Measurements from ENCODE around the gene ANGPTL8.
A peak's percentile ranks its signal among the peaks of the same experiment; 100 is the strongest.

The ANGPTL8 gene, protein sequence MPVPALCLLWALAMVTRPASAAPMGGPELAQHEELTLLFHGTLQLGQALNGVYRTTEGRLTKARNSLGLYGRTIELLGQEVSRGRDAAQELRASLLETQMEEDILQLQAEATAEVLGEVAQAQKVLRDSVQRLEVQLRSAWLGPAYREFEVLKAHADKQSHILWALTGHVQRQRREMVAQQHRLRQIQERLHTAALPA

GRCh38 chr19:11239377-11240000 is at the start of gene ANGPTL8:
TSS of gene ANGPTL8 (plus strand) at chr19:11239619. CDS start at chr19:11239638, 19 bp downstream.
- Histone ChIP-seq H3K4me3 (ENCODE audit: low read depth in 1 of 5, low read length in 5 of 5) (peak within 1 kb of the TSS in 1 of 5 donors; percentile 19), H3K27me3 (ENCODE audit: control insufficient read depth in 5 of 5, insufficient read depth in 4 of 5, low read length in 5 of 5) (no peaks in the 10 kb centered on the region), H3K4me1 (ENCODE audit: control insufficient read depth in 5 of 5, insufficient read depth in 5 of 5, low read length in 5 of 5) (peaks cover 2 to 77% (median 49%) of the 10 kb centered on the region in 5 donors), H3K36me3 (ENCODE audit: control insufficient read depth in 5 of 5, insufficient read depth in 5 of 5, low read length in 5 of 5) (peaks cover 0 to 69% (median 68%) of the 10 kb centered on the region in 5 donors), H3K9ac (ENCODE audit: low read length in 5 of 5) (no peak within 1 kb of the TSS), H3K9me3 (ENCODE audit: control insufficient read depth in 5 of 5, low read length in 5 of 5) (peaks cover 0 to 11% (median 4%) of the 10 kb centered on the region in 5 donors), H3K27ac (ENCODE audit: low read depth, low read length) (peak within 1 kb of the TSS; percentile 67)

DNA sequence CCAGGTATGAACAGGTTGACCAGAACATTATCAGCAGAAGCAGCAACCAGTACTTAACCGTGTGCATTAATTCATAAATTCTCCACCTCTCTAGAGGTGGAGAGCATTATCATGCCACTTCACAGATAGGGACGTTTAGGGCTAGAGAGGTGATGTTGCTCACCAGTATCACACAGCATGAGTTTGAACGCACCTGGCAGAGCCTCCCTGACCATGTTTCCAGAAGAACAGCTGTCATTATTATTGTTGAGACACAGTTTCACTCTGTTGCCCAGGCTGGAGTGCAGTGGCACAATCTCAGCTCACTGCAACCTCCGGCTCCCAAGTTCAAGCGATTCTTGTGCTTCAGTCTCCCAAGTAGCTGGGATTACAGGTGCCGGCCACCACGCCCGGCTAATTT is 48.9 kb upstream of the ANGPTL8 start:
- H3K4me1 ChIP-seq (ENCODE audit: control insufficient read depth in 5 of 5, insufficient read depth in 5 of 5, low read length in 5 of 5), result peaks cover 7 to 64% (median 55%) of the 10 kb centered on the region in 5 donors
- H3K27me3 ChIP-seq (ENCODE audit: control insufficient read depth in 5 of 5, insufficient read depth in 4 of 5, low read length in 5 of 5), result no peaks in the 10 kb centered on the region
- peak overlapping the region; percentile 81 for H3K27ac ChIP-seq (ENCODE audit: low read depth, low read length)
- H3K36me3 ChIP-seq (ENCODE audit: control insufficient read depth in 5 of 5, insufficient read depth in 5 of 5, low read length in 5 of 5), result peaks cover 0 to 60% (median 42%) of the 10 kb centered on the region in 5 donors
- H3K9me3 ChIP-seq (ENCODE audit: control insufficient read depth in 5 of 5, low read length in 5 of 5), result no peaks in the 10 kb centered on the region
- H3K9ac ChIP-seq (ENCODE audit: low read length in 5 of 5), result no peak overlapping the region
- no peak overlapping the region for H3K4me3 ChIP-seq (ENCODE audit: low read depth in 1 of 5, low read length in 5 of 5)

- no peak overlapping the region for H3K9ac ChIP-seq (ENCODE audit: low read length in 5 of 5)
- H3K27me3 ChIP-seq (ENCODE audit: control insufficient read depth in 5 of 5, insufficient read depth in 4 of 5, low read length in 5 of 5), result no peaks in the 10 kb centered on the region
- H3K4me3 ChIP-seq (ENCODE audit: low read depth in 1 of 5, low read length in 5 of 5), result peak overlapping the region in 1 of 5 donors; percentile 30
- H3K9me3 ChIP-seq (ENCODE audit: control insufficient read depth in 5 of 5, low read length in 5 of 5), result no peaks in the 10 kb centered on the region
- peaks cover 0 to 54% (median 38%) of the 10 kb centered on the region in 5 donors for H3K36me3 ChIP-seq (ENCODE audit: control insufficient read depth in 5 of 5, insufficient read depth in 5 of 5, low read length in 5 of 5)
- peak overlapping the region; percentile 81 for H3K27ac ChIP-seq (ENCODE audit: low read depth, low read length)
- H3K4me1 ChIP-seq (ENCODE audit: control insufficient read depth in 5 of 5, insufficient read depth in 5 of 5, low read length in 5 of 5), result peaks cover 8 to 71% (median 61%) of the 10 kb centered on the region in 5 donors
Measured at GRCh38 chr19:11191273-11191755, 48.1 kb upstream of the ANGPTL8 start.

- peaks cover 8 to 75% (median 67%) of the 10 kb centered on the region in 5 donors for H3K4me1 ChIP-seq (ENCODE audit: control insufficient read depth in 5 of 5, insufficient read depth in 5 of 5, low read length in 5 of 5)
- peaks cover 0 to 50% (median 37%) of the 10 kb centered on the region in 5 donors for H3K36me3 ChIP-seq (ENCODE audit: control insufficient read depth in 5 of 5, insufficient read depth in 5 of 5, low read length in 5 of 5)
- no peak overlapping the region for H3K9ac ChIP-seq (ENCODE audit: low read length in 5 of 5)
- no peaks in the 10 kb centered on the region for H3K27me3 ChIP-seq (ENCODE audit: control insufficient read depth in 5 of 5, insufficient read depth in 4 of 5, low read length in 5 of 5)
- H3K27ac ChIP-seq (ENCODE audit: low read depth, low read length), result peak overlapping the region; percentile 81
- H3K9me3 ChIP-seq (ENCODE audit: control insufficient read depth in 5 of 5, low read length in 5 of 5), result no peaks in the 10 kb centered on the region
- peak overlapping the region in 1 of 5 donors; percentile 30 for H3K4me3 ChIP-seq (ENCODE audit: low read depth in 1 of 5, low read length in 5 of 5)
Measured at GRCh38 chr19:11191934-11192333, 47.5 kb upstream of the ANGPTL8 start.

GRCh38 chr19:11192957-11193939 is 46.2 kb upstream of the ANGPTL8 start:
- H3K4me1 ChIP-seq (ENCODE audit: control insufficient read depth in 5 of 5, insufficient read depth in 5 of 5, low read length in 5 of 5), result peaks cover 8 to 80% (median 76%) of the 10 kb centered on the region in 5 donors
- no peaks in the 10 kb centered on the region for H3K9me3 ChIP-seq (ENCODE audit: control insufficient read depth in 5 of 5, low read length in 5 of 5)
- H3K27me3 ChIP-seq (ENCODE audit: control insufficient read depth in 5 of 5, insufficient read depth in 4 of 5, low read length in 5 of 5), result no peaks in the 10 kb centered on the region
- peak overlapping the region in 1 of 5 donors; percentile 71 for H3K9ac ChIP-seq (ENCODE audit: low read length in 5 of 5)
- H3K27ac ChIP-seq (ENCODE audit: low read depth, low read length), result peak overlapping the region; percentile 81
- no peak overlapping the region for H3K4me3 ChIP-seq (ENCODE audit: low read depth in 1 of 5, low read length in 5 of 5)
- H3K36me3 ChIP-seq (ENCODE audit: control insufficient read depth in 5 of 5, insufficient read depth in 5 of 5, low read length in 5 of 5), result peaks cover 0 to 43% (median 30%) of the 10 kb centered on the region in 5 donors

- H3K4me3 ChIP-seq (ENCODE audit: low read depth in 1 of 5, low read length in 5 of 5), result peak overlapping the region in 1 of 5 donors; percentile 49
- H3K27me3 ChIP-seq (ENCODE audit: control insufficient read depth in 5 of 5, insufficient read depth in 4 of 5, low read length in 5 of 5), result no peaks in the 10 kb centered on the region
- peak overlapping the region in 1 of 5 donors; percentile 71 for H3K9ac ChIP-seq (ENCODE audit: low read length in 5 of 5)
- H3K36me3 ChIP-seq (ENCODE audit: control insufficient read depth in 5 of 5, insufficient read depth in 5 of 5, low read length in 5 of 5), result peaks cover 0 to 40% (median 31%) of the 10 kb centered on the region in 5 donors
- no peaks in the 10 kb centered on the region for H3K9me3 ChIP-seq (ENCODE audit: control insufficient read depth in 5 of 5, low read length in 5 of 5)
- H3K27ac ChIP-seq (ENCODE audit: low read depth, low read length), result peak overlapping the region; percentile 62
- H3K4me1 ChIP-seq (ENCODE audit: control insufficient read depth in 5 of 5, insufficient read depth in 5 of 5, low read length in 5 of 5), result peaks cover 8 to 86% (median 79%) of the 10 kb centered on the region in 5 donors
Measured at GRCh38 chr19:11194173-11194572, 45.2 kb upstream of the ANGPTL8 start.

- Histone ChIP-seq H3K9ac (ENCODE audit: low read length in 5 of 5) (peak overlapping the region in 4 of 5 donors; percentile 21 to 71 (median 58)), H3K36me3 (ENCODE audit: control insufficient read depth in 5 of 5, insufficient read depth in 5 of 5, low read length in 5 of 5) (peaks cover 0 to 43% (median 37%) of the 10 kb centered on the region in 5 donors), H3K4me3 (ENCODE audit: low read depth in 1 of 5, low read length in 5 of 5) (peak overlapping the region; percentile 17 to 83 (median 49)), H3K27ac (ENCODE audit: low read depth, low read length) (peak overlapping the region; percentile 62), H3K9me3 (ENCODE audit: control insufficient read depth in 5 of 5, low read length in 5 of 5) (no peaks in the 10 kb centered on the region), H3K27me3 (ENCODE audit: control insufficient read depth in 5 of 5, insufficient read depth in 4 of 5, low read length in 5 of 5) (no peaks in the 10 kb centered on the region), H3K4me1 (ENCODE audit: control insufficient read depth in 5 of 5, insufficient read depth in 5 of 5, low read length in 5 of 5) (peaks cover 8 to 83% (median 73%) of the 10 kb centered on the region in 5 donors)
Measured at GRCh38 chr19:11194656-11195558, 44.5 kb upstream of the ANGPTL8 start.

DNA sequence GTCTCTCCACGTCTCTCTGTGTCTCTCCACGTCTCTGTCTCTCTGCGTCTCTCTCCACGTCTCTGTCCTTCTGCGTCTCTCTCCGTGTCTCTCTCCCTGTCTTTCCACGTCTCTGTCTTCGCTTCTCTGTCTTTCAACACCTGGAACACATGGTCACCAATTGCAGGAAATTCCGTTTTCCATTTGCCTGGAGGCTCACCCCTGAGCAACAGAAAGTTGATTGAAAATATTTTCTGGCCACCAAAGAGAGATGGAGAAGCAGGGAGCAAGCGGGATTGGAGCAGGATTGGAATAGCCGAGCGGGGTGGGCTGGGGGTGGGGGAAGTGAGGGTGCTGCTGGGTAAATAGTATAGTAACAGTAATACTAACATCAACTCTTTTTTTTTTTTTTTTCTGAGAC is 43.7 kb upstream of the ANGPTL8 start:
- Histone ChIP-seq H3K9ac (ENCODE audit: low read length in 5 of 5) (peak overlapping the region in 3 of 5 donors; percentile 30 to 54 (median 45)), H3K27ac (ENCODE audit: low read depth, low read length) (peak overlapping the region; percentile 62), H3K4me3 (ENCODE audit: low read depth in 1 of 5, low read length in 5 of 5) (peak overlapping the region; percentile 6 to 83 (median 49)), H3K36me3 (ENCODE audit: control insufficient read depth in 5 of 5, insufficient read depth in 5 of 5, low read length in 5 of 5) (peaks cover 0 to 43% (median 41%) of the 10 kb centered on the region in 5 donors), H3K27me3 (ENCODE audit: control insufficient read depth in 5 of 5, insufficient read depth in 4 of 5, low read length in 5 of 5) (no peaks in the 10 kb centered on the region), H3K9me3 (ENCODE audit: control insufficient read depth in 5 of 5, low read length in 5 of 5) (no peaks in the 10 kb centered on the region), H3K4me1 (ENCODE audit: control insufficient read depth in 5 of 5, insufficient read depth in 5 of 5, low read length in 5 of 5) (peaks cover 6 to 75% (median 65%) of the 10 kb centered on the region in 5 donors)
